Measurements from ENCODE around the gene HES3. TPM values are rescaled to one million over a fixed set of nuclear protein-coding genes. Genes with fewer than 3 reads are reported as not detected.

Gene HES3
- total and polyA plus RNA-seq, 2 donors (not counting 1 experiment from before 2014, with no cell fraction given) = not detected

GRCh38 chr1:6279613-6280383, 35.8 kb downstream of the HES3 start:
- H4K20me1 ChIP-seq (ENCODE audit: control insufficient read depth, insufficient read depth, low read length, poor library complexity, severe bottlenecking) = no peaks in the 10 kb centered on the region
- no peaks in the 10 kb centered on the region for H3K9me3 ChIP-seq (ENCODE audit: control extremely low read depth in 1 of 3, control insufficient read depth in 2 of 3, insufficient read depth in 1 of 3, low read length in 2 of 3)
- intact Hi-C loops (cut with micrococcal nuclease) = no loop called here
- CTCF ChIA-PET = no interaction called here
- H3K9me3 Mint-ChIP-seq (ENCODE audit: insufficient read depth) = no peaks in the 10 kb centered on the region
- H3K27me3 ChIP-seq (replicated peaks in 1 of 4; ENCODE audit: control extremely low read depth in 1 of 4, control insufficient read depth in 3 of 4, insufficient read depth in 4 of 4, low read length in 3 of 4) = no peaks in the 10 kb centered on the region
- no peak overlapping the region for H3K4me3 Mint-ChIP-seq
- H3K79me2 ChIP-seq (ENCODE audit: control insufficient read depth, insufficient read depth, low read length) = no peaks in the 10 kb centered on the region
- 95% methylated on average over 31 of the region's 31 CpGs for WGBS (ENCODE audit: insufficient coverage)
- TF ChIP-seq CTCF (IDR thresholded peaks at IDR 0.05) (no peak), EZH2 (IDR thresholded peaks at IDR 0.05; ENCODE audit: borderline replicate concordance, insufficient read depth, low read depth, low read length, poor library complexity, severe bottlenecking) (no peak)
- POLR2A ChIA-PET = no interaction called here
- no peaks in the 10 kb centered on the region for H3K4me1 Mint-ChIP-seq
- no peaks in the 10 kb centered on the region for H3K27me3 Mint-ChIP-seq
- no peak overlapping the region for H3K4me3 ChIP-seq (ENCODE audit: control extremely low read depth in 1 of 5, extremely low read depth in 1 of 5, insufficient read depth in 1 of 5, low read depth in 2 of 5, low read length in 4 of 5)
- H3K9ac ChIP-seq (ENCODE audit: low read length) = no peak overlapping the region
- no peak overlapping the region for H3K27ac Mint-ChIP-seq
- no peaks in the 10 kb centered on the region for H3K4me1 ChIP-seq (ENCODE audit: control insufficient read depth in 2 of 2, insufficient read depth in 2 of 2, low read length in 2 of 2)
- no peaks in the 10 kb centered on the region for H3K36me3 ChIP-seq (replicated peaks in 1 of 2; ENCODE audit: control extremely low read depth in 1 of 2, control insufficient read depth in 1 of 2, extremely low read depth in 1 of 2, insufficient read depth in 2 of 2, low read length in 1 of 2)
- H2AFZ ChIP-seq (ENCODE audit: insufficient read depth, low read depth, low read length, poor library complexity, severe bottlenecking) = no peak overlapping the region
- H3K27ac ChIP-seq (ENCODE audit: low read length in 2 of 2) = no peak overlapping the region
- DNase-seq (no peak), ATAC-seq (ENCODE audit: low read depth) (no peak)
- no peak overlapping the region for H3K4me2 ChIP-seq (replicated peaks; ENCODE audit: low read depth, low read length, poor library complexity, severe bottlenecking)

DNA sequence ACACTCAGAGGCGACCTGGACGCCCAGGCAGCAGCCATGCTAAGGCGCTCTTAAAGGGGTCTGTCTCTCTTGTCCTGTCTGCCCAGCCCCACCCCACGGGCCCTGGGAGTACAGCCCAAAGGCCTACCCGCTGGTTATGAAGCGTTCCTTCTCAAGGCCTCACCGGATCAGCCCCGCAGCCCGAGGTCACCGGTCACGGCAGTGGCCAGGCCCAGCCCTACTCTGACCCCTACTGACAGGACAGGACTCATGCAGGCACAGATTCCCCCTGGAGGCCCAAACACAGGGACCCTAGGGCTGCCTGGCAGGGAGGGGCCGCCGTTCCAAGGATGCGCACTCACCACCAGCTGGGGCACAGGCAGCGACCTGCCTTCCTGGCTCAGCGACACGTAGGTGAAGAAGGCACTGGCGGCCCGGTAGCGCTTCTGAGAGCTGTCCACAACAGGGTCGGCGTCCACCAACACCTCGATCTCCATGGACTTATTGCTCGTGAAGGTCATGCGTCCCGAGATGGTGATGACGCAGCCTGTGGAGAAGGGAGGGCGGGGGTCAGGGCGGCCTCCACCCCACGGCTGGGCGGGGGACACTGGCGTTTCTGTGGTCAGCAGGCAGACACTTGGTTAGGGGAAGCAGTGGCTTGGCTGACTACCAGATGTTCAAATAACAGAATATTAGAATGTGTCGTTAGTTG, 36.9 kb downstream of the HES3 start:
- WGBS (ENCODE audit: insufficient coverage) = 90% methylated on average over 32 of the region's 33 CpGs

More for the DNA sequence above, 36.9 kb downstream of the HES3 start:
- DNase-seq = no peak
- H3K4me2 ChIP-seq (replicated peaks; ENCODE audit: low read depth, low read length, poor library complexity, severe bottlenecking) = no peak overlapping the region
- no peak overlapping the region for H3K27ac ChIP-seq (ENCODE audit: low read length in 2 of 2)
- H3K9me3 ChIP-seq (ENCODE audit: control extremely low read depth in 1 of 3, control insufficient read depth in 2 of 3, insufficient read depth in 1 of 3, low read length in 2 of 3) = no peaks in the 10 kb centered on the region
- H3K4me3 ChIP-seq (ENCODE audit: control extremely low read depth in 1 of 5, extremely low read depth in 1 of 5, insufficient read depth in 1 of 5, low read depth in 2 of 5, low read length in 4 of 5) = no peak overlapping the region
- ChIA-PET CTCF (no interaction called here), POLR2A (no interaction called here)
- no peaks in the 10 kb centered on the region for H3K27me3 Mint-ChIP-seq
- no peaks in the 10 kb centered on the region for H3K4me1 ChIP-seq (ENCODE audit: control insufficient read depth in 2 of 2, insufficient read depth in 2 of 2, low read length in 2 of 2)
- H2AFZ ChIP-seq (ENCODE audit: insufficient read depth, low read depth, low read length, poor library complexity, severe bottlenecking) = no peak overlapping the region
- no peaks in the 10 kb centered on the region for H3K79me2 ChIP-seq (ENCODE audit: control insufficient read depth, insufficient read depth, low read length)
- no peak overlapping the region for H3K27ac Mint-ChIP-seq
- no peak overlapping the region for H3K4me3 Mint-ChIP-seq
- TF ChIP-seq CTCF (IDR thresholded peaks at IDR 0.05) (no peak), EZH2 (IDR thresholded peaks at IDR 0.05; ENCODE audit: borderline replicate concordance, insufficient read depth, low read depth, low read length, poor library complexity, severe bottlenecking) (no peak)
- no peaks in the 10 kb centered on the region for H3K27me3 ChIP-seq (replicated peaks in 1 of 4; ENCODE audit: control extremely low read depth in 1 of 4, control insufficient read depth in 3 of 4, insufficient read depth in 4 of 4, low read length in 3 of 4)
- H3K9ac ChIP-seq (ENCODE audit: low read length) = no peak overlapping the region
- ATAC-seq (ENCODE audit: low read depth) = no peak
- no peaks in the 10 kb centered on the region for H3K4me1 Mint-ChIP-seq
- intact Hi-C loops (cut with micrococcal nuclease) = no loop called here
- H4K20me1 ChIP-seq (ENCODE audit: control insufficient read depth, insufficient read depth, low read length, poor library complexity, severe bottlenecking) = no peaks in the 10 kb centered on the region
- H3K9me3 Mint-ChIP-seq (ENCODE audit: insufficient read depth) = no peaks in the 10 kb centered on the region
- H3K36me3 ChIP-seq (replicated peaks in 1 of 2; ENCODE audit: control extremely low read depth in 1 of 2, control insufficient read depth in 1 of 2, extremely low read depth in 1 of 2, insufficient read depth in 2 of 2, low read length in 1 of 2) = no peaks in the 10 kb centered on the region
